ENCODE data around the gene TNFRSF14.
"Not testable (repeated sequence)": the region's sequence is repeated elsewhere in the genome, so short reads cannot be mapped to it uniquely, and the experiment has no call there.

The TNFRSF14 gene

GRCh38 chr1:2569060-2569459 is 12.9 kb downstream of the TNFRSF14 start:
- TF ChIP-seq, protein P1, sequence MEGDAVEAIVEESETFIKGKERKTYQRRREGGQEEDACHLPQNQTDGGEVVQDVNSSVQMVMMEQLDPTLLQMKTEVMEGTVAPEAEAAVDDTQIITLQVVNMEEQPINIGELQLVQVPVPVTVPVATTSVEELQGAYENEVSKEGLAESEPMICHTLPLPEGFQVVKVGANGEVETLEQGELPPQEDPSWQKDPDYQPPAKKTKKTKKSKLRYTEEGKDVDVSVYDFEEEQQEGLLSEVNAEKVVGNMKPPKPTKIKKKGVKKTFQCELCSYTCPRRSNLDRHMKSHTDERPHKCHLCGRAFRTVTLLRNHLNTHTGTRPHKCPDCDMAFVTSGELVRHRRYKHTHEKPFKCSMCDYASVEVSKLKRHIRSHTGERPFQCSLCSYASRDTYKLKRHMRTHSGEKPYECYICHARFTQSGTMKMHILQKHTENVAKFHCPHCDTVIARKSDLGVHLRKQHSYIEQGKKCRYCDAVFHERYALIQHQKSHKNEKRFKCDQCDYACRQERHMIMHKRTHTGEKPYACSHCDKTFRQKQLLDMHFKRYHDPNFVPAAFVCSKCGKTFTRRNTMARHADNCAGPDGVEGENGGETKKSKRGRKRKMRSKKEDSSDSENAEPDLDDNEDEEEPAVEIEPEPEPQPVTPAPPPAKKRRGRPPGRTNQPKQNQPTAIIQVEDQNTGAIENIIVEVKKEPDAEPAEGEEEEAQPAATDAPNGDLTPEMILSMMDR (IDR thresholded peaks at IDR 0.05; ENCODE audit: insufficient read depth, low read length, poor library complexity, severe bottlenecking), result no peak
- H3K4me3 ChIP-seq (replicated peaks; ENCODE audit: low read depth, low read length), result no peak overlapping the region
- H3K36me3 ChIP-seq (ENCODE audit: control insufficient read depth, insufficient read depth, low read length), result no peaks in the 10 kb centered on the region
- DNase-seq (ENCODE audit: extremely low read depth, insufficient read length), result no peak
- H3K27me3 ChIP-seq (replicated peaks; ENCODE audit: control insufficient read depth, insufficient read depth, low read length), result no peaks in the 10 kb centered on the region

GRCh38 chr1:2569703-2570102 is 13.5 kb downstream of the TNFRSF14 start:
- not testable (repeated sequence) for H3K27me3 ChIP-seq (replicated peaks; ENCODE audit: control insufficient read depth, insufficient read depth, low read length); DNase-seq (ENCODE audit: extremely low read depth, insufficient read length); H3K4me3 ChIP-seq (replicated peaks; ENCODE audit: low read depth, low read length); H3K36me3 ChIP-seq (ENCODE audit: control insufficient read depth, insufficient read depth, low read length)

- TF ChIP-seq, protein P1 (IDR thresholded peaks at IDR 0.05; ENCODE audit: insufficient read depth, low read length, poor library complexity, severe bottlenecking), result no peak
- no peak overlapping the region for H3K4me3 ChIP-seq (replicated peaks; ENCODE audit: low read depth, low read length)
- H3K27me3 ChIP-seq (replicated peaks; ENCODE audit: control insufficient read depth, insufficient read depth, low read length), result no peaks in the 10 kb centered on the region
- H3K36me3 ChIP-seq (ENCODE audit: control insufficient read depth, insufficient read depth, low read length), result no peaks in the 10 kb centered on the region
- DNase-seq (ENCODE audit: extremely low read depth, insufficient read length), result no peak
These were observed 14.2 kb downstream of the TNFRSF14 start for GRCh38 chr1:2570332-2570731.

DNA sequence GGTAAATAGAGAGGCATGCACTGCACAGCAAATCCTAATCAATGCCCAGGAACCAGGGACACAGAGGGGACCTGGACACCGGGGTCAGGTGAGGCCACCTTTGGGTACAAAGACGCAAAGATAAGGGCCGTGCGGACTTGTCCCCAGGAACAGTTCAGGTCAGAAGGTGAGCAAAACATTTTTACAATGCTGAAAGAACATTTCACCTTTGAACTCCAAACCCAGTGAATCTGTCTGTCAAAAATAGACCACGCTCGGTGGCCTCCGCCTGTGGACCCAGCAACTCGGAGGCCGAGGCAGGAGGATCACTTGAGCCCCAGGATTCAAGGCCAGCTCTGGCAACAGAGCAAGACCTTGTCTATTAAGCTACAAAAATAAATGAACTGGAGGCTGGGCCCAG is 15.2 kb downstream of the TNFRSF14 start:
- Histone ChIP-seq H3K4me3 (replicated peaks; ENCODE audit: low read depth, low read length) (no peak overlapping the region), H3K36me3 (ENCODE audit: control insufficient read depth, insufficient read depth, low read length) (no peaks in the 10 kb centered on the region), H3K27me3 (replicated peaks; ENCODE audit: control insufficient read depth, insufficient read depth, low read length) (no peaks in the 10 kb centered on the region)
- no peak for DNase-seq (ENCODE audit: extremely low read depth, insufficient read length)
- TF ChIP-seq, protein P1 (IDR thresholded peaks at IDR 0.05; ENCODE audit: insufficient read depth, low read length, poor library complexity, severe bottlenecking), result no peak

DNA sequence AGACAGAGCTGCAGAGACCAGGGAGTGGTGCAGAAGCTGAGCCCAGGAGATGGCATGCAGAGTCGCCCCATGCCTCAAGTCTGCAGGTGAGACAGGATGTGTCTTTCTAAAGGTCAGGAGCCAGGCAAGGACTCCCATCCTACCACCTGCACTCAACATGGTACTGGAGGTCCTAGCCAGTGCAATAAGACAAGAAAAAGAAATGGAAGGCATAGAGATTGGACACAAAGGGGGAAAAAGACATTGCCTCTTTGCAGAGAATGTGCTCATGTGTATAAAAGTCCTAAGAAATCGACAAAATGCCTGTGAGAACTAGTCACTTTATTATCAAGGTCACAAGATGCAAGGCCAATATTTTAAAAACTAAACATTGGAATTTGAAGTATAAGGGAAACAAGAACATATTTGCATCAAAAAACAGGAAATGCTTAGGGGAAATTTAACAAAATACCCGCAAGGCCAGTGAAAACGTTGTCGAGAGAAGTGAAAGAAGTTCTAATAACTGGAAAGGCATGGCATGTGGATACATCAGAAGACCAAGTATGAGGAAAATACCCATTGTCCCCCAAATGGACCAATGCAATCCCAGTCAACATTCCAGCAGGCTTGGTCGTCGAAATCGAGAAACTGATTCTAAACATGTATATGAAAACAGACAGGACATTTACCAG is 17.2 kb downstream of the TNFRSF14 start:
- TF ChIP-seq, protein P1 (IDR thresholded peaks at IDR 0.05; ENCODE audit: insufficient read depth, low read length, poor library complexity, severe bottlenecking), result no peak
- H3K36me3 ChIP-seq (ENCODE audit: control insufficient read depth, insufficient read depth, low read length), result no peaks in the 10 kb centered on the region
- H3K4me3 ChIP-seq (replicated peaks; ENCODE audit: low read depth, low read length), result no peak overlapping the region
- no peak for DNase-seq (ENCODE audit: extremely low read depth, insufficient read length)
- H3K27me3 ChIP-seq (replicated peaks; ENCODE audit: control insufficient read depth, insufficient read depth, low read length), result no peaks in the 10 kb centered on the region

GRCh38 chr1:2574350-2574749 is 18.2 kb downstream of the TNFRSF14 start:
- TF ChIP-seq, protein P1 (IDR thresholded peaks at IDR 0.05; ENCODE audit: insufficient read depth, low read length, poor library complexity, severe bottlenecking), result no peak
- Histone ChIP-seq H3K4me3 (replicated peaks; ENCODE audit: low read depth, low read length) (no peak overlapping the region), H3K36me3 (ENCODE audit: control insufficient read depth, insufficient read depth, low read length) (no peaks in the 10 kb centered on the region), H3K27me3 (replicated peaks; ENCODE audit: control insufficient read depth, insufficient read depth, low read length) (no peaks in the 10 kb centered on the region)
- DNase-seq (ENCODE audit: extremely low read depth, insufficient read length), result no peak

Measured in GM06990 (cell line).